OCI-LY7 (cell line): ENCODE data around the gene TWF2.

Experiments
- CTCF ChIP-seq: fragments of 200-600 bp; sonication (generic); conservative IDR thresholded peaks from 2 replicates; pipeline ENCODE4 v1.5.1; 2014; ENCODE audit warnings: mild to moderate bottlenecking, antibody characterized with exemption, low read length, moderate library complexity, mixed read lengths
- EZH2phosphoT487 ChIP-seq: fragments of 200-600 bp; sonication (generic); IDR thresholded peaks from 2 replicates; pipeline ENCODE4 v1.6.1; 2018; ENCODE audit warnings: low read depth, borderline replicate concordance, mild to moderate bottlenecking, mixed run types, antibody characterized with exemption, low read length, moderate library complexity, mixed read lengths

- no peak for TF ChIP-seq CTCF
- TF ChIP-seq EZH2phosphoT487 = no peak
These were observed 15.2 kb downstream of the TWF2 start for GRCh38 chr3:52223449-52224408.
